IMR-90 (cell line): Measurements from ENCODE around the gene FGFR4. TPM values are rescaled to one million over a fixed set of nuclear protein-coding genes. Genes with fewer than 3 reads are reported as not detected.

Experiments
- ATAC-seq: fragments of 200-7000 bp; cut with Tn5 transposase; 2 replicates; pipeline ENCODE4 v1.9.1; 2020; ENCODE audit warnings: low read depth, mild to moderate bottlenecking, moderate library complexity
- BruUV-seq: library from RNA; stranded (reverse); fragments of 400-500 nt; replicated peaks from 2 replicates; lab custom pipeline; 2021; lab: Mats Ljungman, UMichigan
- CTCF ChIA-PET: fragments of 300-600 bp; formaldehyde crosslinking; extraction: SDS; loops from one replicate; lab custom pipeline; 2021; ENCODE audit warnings: antibody characterized with exemption; lab: Yijun Ruan, JAX
- POLR2A ChIA-PET: fragments of 300-600 bp; sonication (Branson Sonifier 250); formaldehyde crosslinking; loops from one replicate; lab custom pipeline; 2022; ENCODE audit warnings: antibody characterized with exemption; ENCODE audit not compliant: unreplicated experiment; lab: Charles Lee
- DNase-seq: peaks from one replicate; pipeline ENCODE4 v3.0.0; 2013
- H2AFZ ChIP-seq: replicated peaks from 2 replicates; pipeline ENCODE3; 2013; ENCODE audit warnings: low read length, mild to moderate bottlenecking; ENCODE audit not compliant: poor library complexity
- H2AK5ac ChIP-seq: 2 replicates; pipeline ENCODE4 v1.6.1; 2013; ENCODE audit warnings: low read depth, low read length, inconsistent platforms
- H2AK9ac ChIP-seq: replicated peaks from 2 replicates; pipeline ENCODE3; 2013; ENCODE audit warnings: mild to moderate bottlenecking, low read depth, low read length, moderate library complexity; ENCODE audit not compliant: poor library complexity
- H2BK120ac ChIP-seq: 2 replicates; pipeline ENCODE4 v1.6.1; 2013; ENCODE audit warnings: low read depth, low read length, inconsistent platforms
- H2BK15ac ChIP-seq: 3 replicates; pipeline ENCODE4 v1.6.1; 2013; ENCODE audit warnings: low read depth, low read length, inconsistent platforms
- H2BK20ac ChIP-seq: 2 replicates; pipeline ENCODE4 v1.6.1; 2013; ENCODE audit warnings: low read depth, mild to moderate bottlenecking, inconsistent platforms, low read length, moderate library complexity
- H2BK5ac ChIP-seq: 2 replicates; pipeline ENCODE4 v1.6.1; 2013; ENCODE audit warnings: mild to moderate bottlenecking, low read depth, low read length, inconsistent platforms; ENCODE audit not compliant: poor library complexity, severe bottlenecking
- H3K14ac ChIP-seq: replicated peaks from 2 replicates; pipeline ENCODE4 v1.6.1; 2013; ENCODE audit warnings: low read depth, low read length, inconsistent platforms
- H3K18ac ChIP-seq: 2 replicates; pipeline ENCODE4 v1.6.1; 2013; ENCODE audit warnings: low read depth, low read length, control low read depth
- H3K23ac ChIP-seq: 2 replicates; pipeline ENCODE4 v1.6.1; 2013; ENCODE audit warnings: low read depth, low read length, inconsistent platforms
- H3K27ac ChIP-seq: 2 replicates; pipeline ENCODE4 v1.5.1; 2013; ENCODE audit warnings: mild to moderate bottlenecking, control low read depth, low read length; ENCODE audit not compliant: insufficient read depth
- H3K27me3 ChIP-seq: 2 replicates; pipeline ENCODE4 v1.6.1; 2013; ENCODE audit warnings: low read length; ENCODE audit not compliant: control insufficient read depth, insufficient read depth
- H3K36me3 ChIP-seq: 2 replicates; pipeline ENCODE4 v1.6.1; 2013; ENCODE audit warnings: low read length, mixed read lengths; ENCODE audit not compliant: control insufficient read depth, insufficient read depth
- H3K4ac ChIP-seq: 2 replicates; pipeline ENCODE4 v1.6.1; 2013; ENCODE audit warnings: low read depth, low read length, inconsistent platforms
- H3K4me1 ChIP-seq: 2 replicates; pipeline ENCODE4 v1.6.1; 2013; ENCODE audit warnings: low read length, mixed read lengths; ENCODE audit not compliant: control insufficient read depth, insufficient read depth
- H3K4me2 ChIP-seq: 2 replicates; pipeline ENCODE4 v1.6.1; 2013; ENCODE audit warnings: low read depth, mild to moderate bottlenecking, control low read depth, low read length, moderate library complexity
- H3K4me3 ChIP-seq: 2 replicates; pipeline ENCODE4 v1.5.1; 2013; ENCODE audit warnings: low read depth, mild to moderate bottlenecking, control low read depth, low read length, moderate library complexity; ENCODE audit not compliant: insufficient read depth
- H3K56ac ChIP-seq: 2 replicates; pipeline ENCODE4 v1.6.1; 2013; ENCODE audit warnings: low read length, inconsistent platforms; ENCODE audit not compliant: insufficient read depth; ENCODE audit errors: extremely low read depth
- H3K79me1 ChIP-seq, 2 experiments: 2 replicates each; pipeline ENCODE4 v1.6.1; 2013; ENCODE audit warnings: low read length in 2 of 2, inconsistent platforms in 1 of 2, low read depth in 1 of 2
- H3K9ac ChIP-seq: 2 replicates; pipeline ENCODE4 v1.6.1; 2013; ENCODE audit warnings: low read depth, low read length, control low read depth
- H3K9me1 ChIP-seq: 2 replicates; pipeline ENCODE4 v1.6.1; 2013; ENCODE audit warnings: low read length, inconsistent platforms; ENCODE audit not compliant: insufficient read depth
- H3K9me3 ChIP-seq: 2 replicates; pipeline ENCODE4 v1.6.1; 2013; ENCODE audit warnings: low read length; ENCODE audit not compliant: control insufficient read depth, insufficient read depth
- H4K20me1 ChIP-seq: 2 replicates; pipeline ENCODE4 v1.6.1; 2013; ENCODE audit warnings: low read length, inconsistent platforms; ENCODE audit not compliant: insufficient read depth
- H4K5ac ChIP-seq: 2 replicates; pipeline ENCODE4 v1.6.1; 2013; ENCODE audit warnings: mild to moderate bottlenecking, low read depth, low read length, control low read depth
- H4K8ac ChIP-seq, 2 experiments: 2 replicates each; pipeline ENCODE4 v1.6.1; 2013; ENCODE audit warnings: low read depth in 2 of 2, low read length in 2 of 2, control low read depth in 1 of 2, inconsistent platforms in 1 of 2
- H4K91ac ChIP-seq: 2 replicates; pipeline ENCODE4 v1.6.1; 2013; ENCODE audit warnings: low read depth, low read length, inconsistent platforms; ENCODE audit not compliant: insufficient read depth
- SMC3 ChIP-seq: fragments of 150-350 bp; IDR thresholded peaks from 2 replicates; pipeline ENCODE4 v1.6.1; 2016; ENCODE audit warnings: low read depth, mild to moderate bottlenecking, antibody characterized with exemption, low read length, moderate library complexity
- WGBS, 2 experiments: methylation state at CpG; one replicate each; pipeline versions ENCODE4 v1.1.5 to v1.1.7; 2013; ENCODE audit warnings: missing lambda C conversion rate in 2 of 2; ENCODE audit not compliant: insufficient read length in 1 of 2; ENCODE audit errors: extremely low coverage in 2 of 2; 5-methylcytosine and 5-hydroxymethylcytosine counted together
- dilution Hi-C: fragments of 300-500 bp; cut with HindIII; formaldehyde crosslinking; loops from one replicate; pipeline ENCODE4 v1.14.3; 2018; ENCODE audit warnings: low sequenced_read_pairs; ENCODE audit not compliant: unreplicated experiment
- in situ Hi-C: fragments of 300-500 bp; cut with MboI; formaldehyde crosslinking; loops from 3 replicates; pipeline ENCODE4 v1.14.3; 2019; ENCODE audit warnings: low sequenced_read_pairs, inconsistent platforms, mixed read lengths
- intact Hi-C: fragments of 100-400 bp; cut with micrococcal nuclease; formaldehyde crosslinking; loops from 2 replicates; pipeline ENCODE4 v1.10.0; 2022
- polyA plus RNA-seq, 3 experiments: library from polyadenylated mRNA; depleted of rRNA; stranded (reverse); fragments of >200 nt; gene quantifications; 2 replicates each; pipeline ENCODE4 v1.2.3, GENCODE V29; 2012; ENCODE audit warnings: low replicate concordance in 1 of 3
- total RNA-seq: library from RNA; depleted of rRNA; stranded (reverse); fragments of >200 nt; gene quantifications from 2 replicates; pipeline ENCODE4 v1.2.3, GENCODE V29; 2012
- TF ChIP-seq, protein P1 (sequence below): conservative IDR thresholded peaks from 2 replicates; pipeline ENCODE4 v1.5.1; 2012; ENCODE audit warnings: mild to moderate bottlenecking, low read depth, low read length, improper control_type of control experiment

The FGFR4 gene
- total and polyA plus RNA-seq, 2 of the 4 experiments (the other 2 are of a cell fraction) = 0.90 to 2.4 TPM

DNA sequence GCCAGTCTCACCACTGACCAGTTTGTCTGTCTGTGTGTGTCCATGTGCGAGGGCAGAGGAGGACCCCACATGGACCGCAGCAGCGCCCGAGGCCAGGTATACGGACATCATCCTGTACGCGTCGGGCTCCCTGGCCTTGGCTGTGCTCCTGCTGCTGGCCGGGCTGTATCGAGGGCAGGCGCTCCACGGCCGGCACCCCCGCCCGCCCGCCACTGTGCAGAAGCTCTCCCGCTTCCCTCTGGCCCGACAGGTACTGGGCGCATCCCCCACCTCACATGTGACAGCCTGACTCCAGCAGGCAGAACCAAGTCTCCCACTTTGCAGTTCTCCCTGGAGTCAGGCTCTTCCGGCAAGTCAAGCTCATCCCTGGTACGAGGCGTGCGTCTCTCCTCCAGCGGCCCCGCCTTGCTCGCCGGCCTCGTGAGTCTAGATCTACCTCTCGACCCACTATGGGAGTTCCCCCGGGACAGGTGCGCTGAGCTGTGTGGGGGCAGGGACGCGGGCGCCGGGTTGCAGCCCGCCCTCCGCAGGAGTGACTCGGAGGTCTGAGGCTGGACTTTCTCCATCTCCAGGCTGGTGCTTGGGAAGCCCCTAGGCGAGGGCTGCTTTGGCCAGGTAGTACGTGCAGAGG, 6.5 kb downstream of the FGFR4 start:
- Histone ChIP-seq H3K79me1 (no peaks in the 10 kb centered on the region), H4K8ac (peak overlapping the region in 1 of 2 experiments; percentile 46; a peak in 1 of 4 replicates), H3K27ac (no peak overlapping the region), H3K4me2 (no peak overlapping the region), H3K56ac (no peak overlapping the region), H3K4ac (no peak overlapping the region), H3K4me3 (no peak overlapping the region), H2BK120ac (no peak overlapping the region), H3K27me3 (no peaks in the 10 kb centered on the region), H3K14ac (no peak overlapping the region), H4K20me1 (no peaks in the 10 kb centered on the region; the same call in 1 of the 2 replicates), H3K9ac (no peak overlapping the region), H3K4me1 (peaks cover 29% of the 10 kb centered on the region), H3K23ac (no peak overlapping the region), H2BK15ac (0 out of 3 replicates have a peak overlapping the region, but pooled peaks have one; percentile 40), H4K91ac (no peak overlapping the region), H2AK5ac (peak overlapping the region; percentile 74), H2AK9ac (peak overlapping the region; percentile 55), H4K5ac (no peak overlapping the region), H3K36me3 (peaks cover 12% of the 10 kb centered on the region; the same call in 1 of the 2 replicates), H2BK20ac (no peak overlapping the region), H2BK5ac (no peak overlapping the region), H3K18ac (no peak overlapping the region), H2AFZ (no peak overlapping the region), H3K9me1 (0 out of 2 replicates have a peak, but pooled peaks cover 8% of the 10 kb centered on the region), H3K9me3 (no peaks in the 10 kb centered on the region)
- ChIA-PET CTCF (no interaction called here), POLR2A (no interaction called here)
- dilution Hi-C loops = no loop called here
- no TSS peak for BruUV-seq
- in situ Hi-C loops = no loop called here
- intact Hi-C loops = no loop called here
- ATAC-seq = no peak
- WGBS, 2 experiments = 96% methylated on average over 20 of the region's 40 CpGs; no CpG with 5 or more reads in 1 of the 2 experiments
- TF ChIP-seq, protein P1, sequence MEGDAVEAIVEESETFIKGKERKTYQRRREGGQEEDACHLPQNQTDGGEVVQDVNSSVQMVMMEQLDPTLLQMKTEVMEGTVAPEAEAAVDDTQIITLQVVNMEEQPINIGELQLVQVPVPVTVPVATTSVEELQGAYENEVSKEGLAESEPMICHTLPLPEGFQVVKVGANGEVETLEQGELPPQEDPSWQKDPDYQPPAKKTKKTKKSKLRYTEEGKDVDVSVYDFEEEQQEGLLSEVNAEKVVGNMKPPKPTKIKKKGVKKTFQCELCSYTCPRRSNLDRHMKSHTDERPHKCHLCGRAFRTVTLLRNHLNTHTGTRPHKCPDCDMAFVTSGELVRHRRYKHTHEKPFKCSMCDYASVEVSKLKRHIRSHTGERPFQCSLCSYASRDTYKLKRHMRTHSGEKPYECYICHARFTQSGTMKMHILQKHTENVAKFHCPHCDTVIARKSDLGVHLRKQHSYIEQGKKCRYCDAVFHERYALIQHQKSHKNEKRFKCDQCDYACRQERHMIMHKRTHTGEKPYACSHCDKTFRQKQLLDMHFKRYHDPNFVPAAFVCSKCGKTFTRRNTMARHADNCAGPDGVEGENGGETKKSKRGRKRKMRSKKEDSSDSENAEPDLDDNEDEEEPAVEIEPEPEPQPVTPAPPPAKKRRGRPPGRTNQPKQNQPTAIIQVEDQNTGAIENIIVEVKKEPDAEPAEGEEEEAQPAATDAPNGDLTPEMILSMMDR = no peak
- no peak for TF ChIP-seq SMC3
- no peak for DNase-seq
